Esophagus muscularis mucosa (tissue), 4 donors: ENCODE measurements around the gene PLOD1. TPM values are rescaled to one million over a fixed set of nuclear protein-coding genes. Genes with fewer than 3 reads are reported as not detected.

Experiments
- DNase-seq: peaks from one replicate; pipeline ENCODE4 v3.0.0-alpha.2; 2017; ENCODE audit errors: extremely low spot score
- H3K27ac ChIP-seq, 4 donors: fragments of 200-600 bp; sonication (generic); replicated peaks in 1 of 4; 1 replicate in 3 of 4; 2 replicates in 1 of 4; pipeline ENCODE4 v1.5.1; 2016 to 2019; ENCODE audit warnings: mild to moderate bottlenecking in 1 of 4
- H3K27me3 ChIP-seq, 4 donors: fragments of 200-600 bp; sonication (generic); one replicate each; pipeline versions ENCODE4 v1.5.1 to v1.6.0; 2016 to 2019
- H3K36me3 ChIP-seq, 4 donors: fragments of 200-600 bp; sonication (generic); one replicate each; pipeline ENCODE4 v1.5.1; 2016 to 2019
- H3K4me1 ChIP-seq, 4 donors: fragments of 200-600 bp; sonication (generic); one replicate each; pipeline ENCODE4 v1.5.1; 2016 to 2019
- H3K4me3 ChIP-seq, 4 donors: fragments of 200-600 bp; sonication (generic); 1 replicate in 2 of 4; 2 replicates in 2 of 4; pipeline ENCODE4 v1.5.1; 2016 to 2019; ENCODE audit warnings: mild to moderate bottlenecking in 4 of 4, moderate library complexity in 1 of 4
- H3K9me3 ChIP-seq, 4 donors: fragments of 200-600 bp; sonication (generic); 1 replicate in 3 of 4; 2 replicates in 1 of 4; pipeline ENCODE4 v1.5.1; 2016 to 2019
- EP300 ChIP-seq: sonication (generic); formaldehyde crosslinking; IDR thresholded peaks from one replicate; pipeline ENCODE4 v1.6.1; 2017; ENCODE audit warnings: antibody characterized with exemption
- POLR2A ChIP-seq: fragments of 450-650 bp; IDR thresholded peaks from one replicate; pipeline ENCODE4 v1.6.1; 2017; ENCODE audit warnings: antibody characterized with exemption, moderate library complexity, mild to moderate bottlenecking, low read depth
- POLR2AphosphoS5 ChIP-seq, 2 donors: sonication (generic); formaldehyde crosslinking; IDR thresholded peaks; one replicate each; pipeline ENCODE4 v1.6.1; 2017; ENCODE audit warnings: antibody characterized with exemption in 2 of 2
- WGBS: methylation state at CpG from one replicate; pipeline ENCODE4 v1.1.5; 2018; 5-methylcytosine and 5-hydroxymethylcytosine counted together
- intact Hi-C: fragments of 100-400 bp; cut with DNase I; formaldehyde crosslinking; loops from one replicate; pipeline ENCODE4 v1.15.1; 2023
- total RNA-seq, 4 donors: library from RNA; depleted of rRNA; stranded (reverse); fragments of >200 nt; gene quantifications; one replicate each; pipeline versions ENCODE4 v1.1.0 to v1.2.1, GENCODE V29; 2016
- TF ChIP-seq, protein P1 (sequence below), 3 experiments: fragments of 200-600 bp in 2 of 3; fragments of 450-650 bp in 1 of 3; sonication (generic) in 2 of 3; IDR thresholded peaks; one replicate each; pipeline ENCODE4 v1.5.1; 2017 to 2019; ENCODE audit warnings: antibody characterized with exemption in 3 of 3, mild to moderate bottlenecking in 2 of 3, moderate library complexity in 1 of 3

Gene PLOD1
- total RNA-seq, 4 donors from 2014 or later: 67.5 to 111 (median 75.0) TPM

DNA sequence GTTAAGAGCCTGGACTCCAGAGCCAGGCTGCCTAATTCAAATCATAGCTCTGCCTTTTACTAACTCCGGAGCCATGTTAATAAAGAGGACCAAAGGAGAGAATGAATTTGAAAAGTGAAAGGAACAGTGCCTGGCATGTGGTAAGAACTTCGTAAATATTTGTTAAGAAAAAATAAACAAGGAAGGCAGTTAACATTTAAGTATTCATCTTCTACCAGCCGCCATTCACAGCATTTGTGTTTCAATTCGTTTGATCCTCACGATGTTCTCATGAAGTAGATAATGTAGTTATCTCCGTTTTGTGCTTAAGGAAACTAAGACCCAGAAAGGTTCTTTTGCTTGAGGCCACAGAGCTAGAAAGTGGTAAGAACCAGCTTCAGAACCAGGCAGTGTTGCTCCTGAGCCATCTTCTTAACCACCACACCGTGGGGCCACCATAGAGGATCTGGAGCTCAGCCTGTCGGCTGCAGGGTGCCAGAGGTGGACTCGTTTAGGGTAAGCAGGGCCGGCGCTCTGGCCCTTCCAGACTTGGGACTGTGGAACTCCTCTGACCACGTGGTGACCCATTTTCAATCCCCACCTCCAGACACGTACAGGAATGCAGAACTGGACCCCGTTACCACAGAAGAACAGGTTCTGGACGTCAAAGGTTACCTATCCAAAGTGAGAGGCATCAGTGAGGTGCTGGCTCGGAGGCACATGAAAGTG lies 57.6 kb downstream of the PLOD1 start:
- Histone ChIP-seq H3K4me3 (no peak overlapping the region), H3K27me3 (no peaks in the 10 kb centered on the region), H3K9me3 (no peaks in the 10 kb centered on the region), H3K27ac (peak overlapping the region; percentile 86 to 96 (median 93)), H3K36me3 (peaks cover 57 to 95% (median 86%) of the 10 kb centered on the region in 4 donors), H3K4me1 (peaks cover 37 to 50% (median 41%) of the 10 kb centered on the region in 4 donors)
- no peak for TF ChIP-seq EP300
- TF ChIP-seq, protein P1, sequence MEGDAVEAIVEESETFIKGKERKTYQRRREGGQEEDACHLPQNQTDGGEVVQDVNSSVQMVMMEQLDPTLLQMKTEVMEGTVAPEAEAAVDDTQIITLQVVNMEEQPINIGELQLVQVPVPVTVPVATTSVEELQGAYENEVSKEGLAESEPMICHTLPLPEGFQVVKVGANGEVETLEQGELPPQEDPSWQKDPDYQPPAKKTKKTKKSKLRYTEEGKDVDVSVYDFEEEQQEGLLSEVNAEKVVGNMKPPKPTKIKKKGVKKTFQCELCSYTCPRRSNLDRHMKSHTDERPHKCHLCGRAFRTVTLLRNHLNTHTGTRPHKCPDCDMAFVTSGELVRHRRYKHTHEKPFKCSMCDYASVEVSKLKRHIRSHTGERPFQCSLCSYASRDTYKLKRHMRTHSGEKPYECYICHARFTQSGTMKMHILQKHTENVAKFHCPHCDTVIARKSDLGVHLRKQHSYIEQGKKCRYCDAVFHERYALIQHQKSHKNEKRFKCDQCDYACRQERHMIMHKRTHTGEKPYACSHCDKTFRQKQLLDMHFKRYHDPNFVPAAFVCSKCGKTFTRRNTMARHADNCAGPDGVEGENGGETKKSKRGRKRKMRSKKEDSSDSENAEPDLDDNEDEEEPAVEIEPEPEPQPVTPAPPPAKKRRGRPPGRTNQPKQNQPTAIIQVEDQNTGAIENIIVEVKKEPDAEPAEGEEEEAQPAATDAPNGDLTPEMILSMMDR (IDR thresholded peaks at IDR 0.05): no peak
- no peak for TF ChIP-seq POLR2AphosphoS5 (IDR thresholded peaks at IDR 0.05)
- TF ChIP-seq POLR2A: no peak
- intact Hi-C loops: no loop called here
- no peak for DNase-seq
- WGBS: 77% methylated on average over 16 of the region's 16 CpGs

DNA sequence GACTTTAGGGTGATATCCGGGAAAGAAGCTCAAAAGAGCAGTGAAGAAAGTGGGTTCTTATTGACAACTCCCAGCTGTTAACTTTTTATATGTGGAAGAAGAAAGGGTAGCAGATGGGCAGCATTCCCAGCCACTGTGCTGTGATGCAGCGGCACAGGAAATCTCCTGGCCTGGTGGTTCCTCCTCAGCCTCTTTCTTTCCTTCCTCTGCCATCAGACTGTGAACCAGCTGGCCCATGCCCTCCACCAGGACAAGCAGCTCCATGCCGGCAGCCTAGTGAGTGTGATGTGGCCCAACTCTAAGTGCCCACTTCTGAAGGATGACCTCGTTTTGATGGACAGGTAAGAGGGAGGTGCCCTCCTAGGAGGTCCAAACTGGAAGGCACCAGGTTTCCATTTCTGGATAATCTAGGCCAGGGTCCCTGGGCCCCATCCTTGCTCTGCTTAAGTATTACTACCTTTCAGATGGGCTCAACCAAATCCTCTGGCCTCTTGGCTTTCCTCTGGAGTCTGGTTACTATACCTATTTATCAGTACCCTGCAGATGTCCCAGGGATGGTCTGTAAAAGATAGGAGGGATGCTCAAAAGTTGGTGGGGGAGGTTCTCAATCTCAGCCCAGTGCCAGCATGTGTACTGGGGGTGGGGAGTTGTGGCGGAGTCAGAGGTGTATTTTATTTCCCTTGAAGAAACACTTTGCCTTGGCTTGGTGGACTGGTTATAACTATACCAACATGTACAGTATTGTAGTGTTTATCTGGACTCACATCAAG lies 62.7 kb downstream of the PLOD1 start:
- H3K4me3 ChIP-seq: no peak overlapping the region
- H3K4me1 ChIP-seq: peaks cover 1 to 4% (median 3%) of the 10 kb centered on the region in 4 donors
- TF ChIP-seq POLR2AphosphoS5 (IDR thresholded peaks at IDR 0.05) (no peak), POLR2A (no peak), EP300 (no peak)
- TF ChIP-seq, protein P1 (IDR thresholded peaks at IDR 0.05): no peak
- peaks cover 97 to 100% (median 100%) of the 10 kb centered on the region in 4 donors for H3K36me3 ChIP-seq
- WGBS: 72% methylated on average over 5 of the region's 5 CpGs
- H3K27me3 ChIP-seq: no peaks in the 10 kb centered on the region
- H3K27ac ChIP-seq: no peak overlapping the region
- no peaks in the 10 kb centered on the region for H3K9me3 ChIP-seq
- intact Hi-C loops: no loop called here
- no peak for DNase-seq

- no peak for DNase-seq
- intact Hi-C loops: no loop called here
- Histone ChIP-seq H3K9me3 (no peaks in the 10 kb centered on the region), H3K4me1 (no peaks in the 10 kb centered on the region), H3K27ac (no peak overlapping the region), H3K4me3 (no peak overlapping the region), H3K27me3 (no peaks in the 10 kb centered on the region), H3K36me3 (peaks cover 95 to 100% (median 100%) of the 10 kb centered on the region in 4 donors)
- WGBS: 83% methylated on average over 5 of the region's 5 CpGs
- TF ChIP-seq POLR2AphosphoS5 (IDR thresholded peaks at IDR 0.05): no peak
- no peak for TF ChIP-seq POLR2A
- no peak for TF ChIP-seq EP300
- TF ChIP-seq, protein P1 (IDR thresholded peaks at IDR 0.05): no peak
Observed at GRCh38 chr1:11998636-11999035, 64.1 kb downstream of the PLOD1 start.

DNA sequence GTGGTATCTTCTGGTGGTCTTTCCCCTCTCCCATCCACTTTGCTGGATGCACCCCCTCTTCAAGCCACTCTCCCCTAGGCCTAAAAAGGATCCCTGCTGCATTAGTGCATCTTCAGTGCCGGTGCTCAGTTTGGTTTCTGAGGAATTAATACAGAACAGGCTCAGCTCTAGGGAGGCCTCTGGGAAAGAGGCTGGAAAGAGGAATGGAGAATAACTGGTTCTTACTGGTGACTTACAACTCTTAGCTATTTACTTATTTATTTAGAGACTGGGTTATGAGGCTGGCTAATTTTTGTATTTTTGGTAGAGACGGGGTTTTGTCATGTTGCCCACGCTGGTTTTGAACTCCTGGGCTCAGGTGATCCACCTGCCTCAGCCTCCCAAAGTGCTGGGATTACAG lies 64.7 kb downstream of the PLOD1 start:
- Histone ChIP-seq H3K4me3 (no peak overlapping the region), H3K36me3 (peaks cover 95 to 100% (median 100%) of the 10 kb centered on the region in 4 donors), H3K9me3 (no peaks in the 10 kb centered on the region), H3K27ac (no peak overlapping the region), H3K4me1 (no peaks in the 10 kb centered on the region), H3K27me3 (no peaks in the 10 kb centered on the region)
- intact Hi-C loops: no loop called here
- WGBS: 73% methylated on average over 3 of the region's 3 CpGs
- TF ChIP-seq EP300 (no peak), POLR2AphosphoS5 (IDR thresholded peaks at IDR 0.05) (no peak), POLR2A (no peak)
- TF ChIP-seq, protein P1 (IDR thresholded peaks at IDR 0.05): no peak
- DNase-seq: no peak
